Measurements from ENCODE around the gene AREG.

DNA sequence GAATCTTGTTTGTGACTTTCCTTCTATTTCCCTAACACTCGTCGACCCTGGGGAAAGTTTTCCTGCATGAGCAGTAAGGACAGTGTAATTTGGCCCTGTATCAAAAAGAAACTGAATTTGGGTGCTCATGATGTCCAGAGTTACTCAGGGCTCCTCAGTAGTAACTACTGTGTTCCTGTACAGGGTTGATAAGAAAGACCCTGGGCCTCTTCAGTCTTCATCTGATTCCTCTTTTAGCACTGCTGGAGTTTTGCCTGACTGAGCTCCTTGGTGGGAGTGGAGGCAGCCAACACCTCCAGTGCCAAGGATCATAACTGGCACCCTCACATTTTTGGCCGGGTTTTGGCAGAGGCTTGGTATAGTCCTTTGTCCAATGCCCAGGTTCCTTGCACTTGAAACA lies 7.1 kb upstream of the AREG start:
- TF ChIP-seq, protein P1, sequence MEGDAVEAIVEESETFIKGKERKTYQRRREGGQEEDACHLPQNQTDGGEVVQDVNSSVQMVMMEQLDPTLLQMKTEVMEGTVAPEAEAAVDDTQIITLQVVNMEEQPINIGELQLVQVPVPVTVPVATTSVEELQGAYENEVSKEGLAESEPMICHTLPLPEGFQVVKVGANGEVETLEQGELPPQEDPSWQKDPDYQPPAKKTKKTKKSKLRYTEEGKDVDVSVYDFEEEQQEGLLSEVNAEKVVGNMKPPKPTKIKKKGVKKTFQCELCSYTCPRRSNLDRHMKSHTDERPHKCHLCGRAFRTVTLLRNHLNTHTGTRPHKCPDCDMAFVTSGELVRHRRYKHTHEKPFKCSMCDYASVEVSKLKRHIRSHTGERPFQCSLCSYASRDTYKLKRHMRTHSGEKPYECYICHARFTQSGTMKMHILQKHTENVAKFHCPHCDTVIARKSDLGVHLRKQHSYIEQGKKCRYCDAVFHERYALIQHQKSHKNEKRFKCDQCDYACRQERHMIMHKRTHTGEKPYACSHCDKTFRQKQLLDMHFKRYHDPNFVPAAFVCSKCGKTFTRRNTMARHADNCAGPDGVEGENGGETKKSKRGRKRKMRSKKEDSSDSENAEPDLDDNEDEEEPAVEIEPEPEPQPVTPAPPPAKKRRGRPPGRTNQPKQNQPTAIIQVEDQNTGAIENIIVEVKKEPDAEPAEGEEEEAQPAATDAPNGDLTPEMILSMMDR (IDR thresholded peaks at IDR 0.05), result no peak
- no peak for TF ChIP-seq POLR2A (IDR thresholded peaks at IDR 0.05)

Measured in thyroid gland (tissue), 4 donors.